NCI-H1694 (cell line): ENCODE results near the gene ZNF398.
"Not testable (repeated sequence)": the region's sequence is repeated elsewhere in the genome, so short reads cannot be mapped to it uniquely, and the experiment has no call there.

Source experiments
- DNase-seq: peaks from one replicate; lab custom pipeline; 2025; lab: John Stamatoyannopoulos, UW

Gene ZNF398

GRCh38 chr7:149197675-149198074 lies 50.4 kb downstream of the ZNF398 start:
- DNase-seq, result no peak

GRCh38 chr7:149198161-149198816 lies 51.0 kb downstream of the ZNF398 start:
- DNase-seq, result no peak

- no peak for DNase-seq
Observed at GRCh38 chr7:149199234-149199995, 52.2 kb downstream of the ZNF398 start.

GRCh38 chr7:149202831-149203231 lies 55.6 kb downstream of the ZNF398 start:
- DNase-seq, result no peak

- DNase-seq, result no peak
Observed at GRCh38 chr7:149205690-149206381, 58.6 kb downstream of the ZNF398 start.

- no peak for DNase-seq
Observed at GRCh38 chr7:149207324-149208035, 60.2 kb downstream of the ZNF398 start.

- DNase-seq, result peak; percentile 33
Observed at GRCh38 chr7:149209518-149210269, 62.4 kb downstream of the ZNF398 start.

GRCh38 chr7:149210551-149210950 lies 63.3 kb downstream of the ZNF398 start:
- no peak for DNase-seq

GRCh38 chr7:149214020-149214720 lies 66.9 kb downstream of the ZNF398 start:
- DNase-seq, result no peak

GRCh38 chr7:149216402-149216801 lies 69.1 kb downstream of the ZNF398 start:
- DNase-seq, result no peak

- DNase-seq, result no peak
Observed at GRCh38 chr7:149217570-149217969, 70.3 kb downstream of the ZNF398 start.

GRCh38 chr7:149218469-149219420 lies 71.5 kb downstream of the ZNF398 start:
- DNase-seq, result no peak

GRCh38 chr7:149220534-149220933 lies 73.3 kb downstream of the ZNF398 start:
- DNase-seq, result no peak

- no peak for DNase-seq
Observed at GRCh38 chr7:149223176-149223575, 75.9 kb downstream of the ZNF398 start.

- no peak for DNase-seq
Observed at GRCh38 chr7:149223761-149224160, 76.5 kb downstream of the ZNF398 start.

GRCh38 chr7:149224352-149224751 lies 77.1 kb downstream of the ZNF398 start:
- DNase-seq, result no peak

GRCh38 chr7:149225106-149225505 lies 77.9 kb downstream of the ZNF398 start:
- DNase-seq, result no peak

- DNase-seq, result no peak
Observed at GRCh38 chr7:149225656-149226055, 78.4 kb downstream of the ZNF398 start.

- not testable (repeated sequence) for DNase-seq
Observed at GRCh38 chr7:149226366-149226765, 79.1 kb downstream of the ZNF398 start.
